Panc1 (cell line): Measurements from ENCODE around the gene MAP3K21. TPM values are rescaled to one million over a fixed set of nuclear protein-coding genes. Genes with fewer than 3 reads are reported as not detected.

Source experiments
- ATAC-seq: fragments of 200-7000 bp; cut with Tn5 transposase; 2 replicates; pipeline ENCODE4 v1.9.1; 2020; ENCODE audit warnings: mild to moderate bottlenecking, moderate library complexity
- BruUV-seq: library from RNA; stranded (reverse); fragments of 400-500 nt; replicated peaks from 2 replicates; lab custom pipeline; 2021; lab: Mats Ljungman, UMichigan
- CTCF ChIA-PET: fragments of 300-600 bp; sonication (Branson Sonifier 250); formaldehyde crosslinking; loops from one replicate; lab custom pipeline; 2022; ENCODE audit warnings: antibody characterized with exemption; lab: Charles Lee
- POLR2A ChIA-PET: fragments of 300-600 bp; sonication (Branson Sonifier 250); formaldehyde crosslinking; loops from one replicate; lab custom pipeline; 2022; ENCODE audit warnings: antibody characterized with exemption; lab: Charles Lee
- DNase-seq: peaks from one replicate; pipeline ENCODE4 v3.0.0-alpha.2; 2010; ENCODE audit warnings: low read depth, low spot score
- H3K27ac ChIP-seq: 2 replicates; pipeline ENCODE4 v1.5.1; 2011; ENCODE audit warnings: mild to moderate bottlenecking, low read length, inconsistent platforms
- H3K27me3 ChIP-seq: fragments of 200-500 bp; sonication (Bioruptor generic); 2 replicates; pipeline ENCODE4 v1.6.0; 2014; ENCODE audit warnings: low read length, inconsistent platforms; ENCODE audit not compliant: control insufficient read depth, insufficient read depth
- H3K36me3 ChIP-seq: fragments of 200-500 bp; sonication (Bioruptor generic); 2 replicates; pipeline ENCODE4 v1.5.1; 2014; ENCODE audit warnings: inconsistent platforms, mild to moderate bottlenecking, low read length, moderate library complexity; ENCODE audit not compliant: control insufficient read depth, insufficient read depth
- H3K4me1 ChIP-seq: 2 replicates; pipeline ENCODE4 v1.5.1; 2011; ENCODE audit warnings: inconsistent platforms, mild to moderate bottlenecking, low read length, moderate library complexity; ENCODE audit not compliant: control insufficient read depth, insufficient read depth
- H3K4me3 ChIP-seq, 2 experiments: 2 replicates each; pipeline ENCODE4 v1.5.1; 2011 to 2012; ENCODE audit warnings: low read depth in 2 of 2, low read length in 2 of 2, mild to moderate bottlenecking in 2 of 2, inconsistent platforms in 1 of 2, moderate library complexity in 1 of 2
- H3K9me3 ChIP-seq: fragments of 200-500 bp; sonication (Bioruptor generic); 2 replicates; pipeline ENCODE4 v1.5.1; 2014; ENCODE audit warnings: low read depth, mild to moderate bottlenecking, inconsistent platforms, low read length, moderate library complexity; ENCODE audit not compliant: control insufficient read depth, insufficient read depth
- CTCF ChIP-seq: fragments of 450-650 bp; IDR thresholded peaks from 2 replicates; pipeline ENCODE4 v1.5.1; 2017; ENCODE audit warnings: mild to moderate bottlenecking
- POLR2AphosphoS5 ChIP-seq: IDR thresholded peaks from 2 replicates; pipeline ENCODE4 v1.6.1; 2012; ENCODE audit warnings: mild to moderate bottlenecking, low read depth, low read length, moderate library complexity
- REST ChIP-seq, 2 experiments: IDR thresholded peaks; 2 replicates each; pipeline ENCODE4 v1.6.1; 2011 to 2012; ENCODE audit warnings: low read depth in 2 of 2, control low read depth in 1 of 2, low read length in 1 of 2, mild to moderate bottlenecking in 1 of 2, moderate library complexity in 1 of 2; ENCODE audit not compliant: insufficient read depth in 1 of 2
- SIN3A ChIP-seq: IDR thresholded peaks from 2 replicates; pipeline ENCODE4 v1.6.1; 2012; ENCODE audit warnings: low read depth, mild to moderate bottlenecking, low read length, moderate library complexity, borderline replicate concordance; ENCODE audit not compliant: insufficient read depth
- TCF7L2 ChIP-seq: IDR thresholded peaks from 2 replicates; pipeline ENCODE4 v1.6.1; 2011; ENCODE audit warnings: mild to moderate bottlenecking, low read depth, low read length, inconsistent platforms
- in situ Hi-C: cut with HindIII; loops from 2 replicates; pipeline ENCODE4 v1.10.0; 2016; ENCODE audit warnings: low sequenced_read_pairs, low pct_unique_long_range_greater_than_20kb
- intact Hi-C: fragments of 100-400 bp; cut with micrococcal nuclease; formaldehyde crosslinking; loops from one replicate; pipeline ENCODE4 v1.10.0; 2022; ENCODE audit not compliant: unreplicated experiment
- total RNA-seq: library from RNA; stranded (reverse); gene quantifications from one replicate; pipeline ENCODE4 v1.2.1, GENCODE V29; 2021; ENCODE audit not compliant: unreplicated experiment

Gene MAP3K21
- total RNA-seq, 1 experiment from 2014 or later: 3.1 TPM

- no peak overlapping the region for H3K4me3 ChIP-seq
- no peak for TF ChIP-seq CTCF
- TF ChIP-seq TCF7L2: no peak
- no peak for TF ChIP-seq SIN3A
- TF ChIP-seq POLR2AphosphoS5: no peak
- no peak for TF ChIP-seq REST (IDR thresholded peaks at IDR 0.05; ENCODE audit: insufficient read depth in 1 of 2, low read depth in 2 of 2, low read length in 1 of 2)
- in situ Hi-C loops: no loop called here
- POLR2A ChIA-PET: no interaction called here
- BruUV-seq: no TSS peak
- no peak for ATAC-seq
- DNase-seq: no peak
- 0 out of 2 replicates have a peak, but pooled peaks cover 4% of the 10 kb centered on the region for H3K4me1 ChIP-seq
- H3K27me3 ChIP-seq: no peaks in the 10 kb centered on the region
- intact Hi-C loops: loop anchor here (10.0 kb wide), 1 partner anchor 512 kb away; the partner anchor contains the start of gene SLC35F3
- no peaks in the 10 kb centered on the region for H3K9me3 ChIP-seq
- no peak overlapping the region for H3K27ac ChIP-seq
- H3K36me3 ChIP-seq: no peaks in the 10 kb centered on the region
- CTCF ChIA-PET: interaction anchor here (0.6 kb wide), 1 partner anchor 13 kb away, joined by 15 read pairs; no protein-coding TSS in a partner anchor
Observed at GRCh38 chr1:233393084-233393840, 65.7 kb downstream of the MAP3K21 start.

- Histone ChIP-seq H3K36me3 (no peaks in the 10 kb centered on the region), H3K27me3 (no peaks in the 10 kb centered on the region), H3K9me3 (no peaks in the 10 kb centered on the region), H3K27ac (no peak overlapping the region), H3K4me3 (no peak overlapping the region), H3K4me1 (0 out of 2 replicates have a peak, but pooled peaks cover 4% of the 10 kb centered on the region)
- no TSS peak for BruUV-seq
- DNase-seq (no peak), ATAC-seq (no peak)
- CTCF ChIA-PET: no interaction called here
- in situ Hi-C loops: no loop called here
- TF ChIP-seq CTCF: no peak
- no peak for TF ChIP-seq REST (IDR thresholded peaks at IDR 0.05; ENCODE audit: insufficient read depth in 1 of 2, low read depth in 2 of 2, low read length in 1 of 2)
- no peak for TF ChIP-seq SIN3A
- TF ChIP-seq POLR2AphosphoS5: no peak
- TF ChIP-seq TCF7L2: no peak
- intact Hi-C loops: loop anchor here (2.0 to 10.0 kb wide), 2 partner anchors 397 to 511 kb away; partner anchors contain the start of gene SLC35F3
- POLR2A ChIA-PET: no interaction called here
Observed at GRCh38 chr1:233393926-233394680, 66.6 kb downstream of the MAP3K21 start.
